Measurements from ENCODE around the gene CDYL. TPM values are rescaled to one million over a fixed set of nuclear protein-coding genes. Genes with fewer than 3 reads are reported as not detected.

CDYL gene
- total RNA-seq, 2 experiments from 2014 or later = 40.8 to 43.4 TPM

- peaks cover 12% of the 10 kb centered on the region for H3K36me3 Mint-ChIP-seq
- H3K9me3 Mint-ChIP-seq (ENCODE audit: low read depth) = no peaks in the 10 kb centered on the region
- ATAC-seq = no peak
- peaks cover 45% of the 10 kb centered on the region for H3K4me1 Mint-ChIP-seq
- H3K4me3 Mint-ChIP-seq = no peak overlapping the region
- no peaks in the 10 kb centered on the region for H3K27me3 Mint-ChIP-seq
- CTCF ChIA-PET = interaction anchor here (1.4 kb wide), 2 partner anchors 12 to 33 kb away, joined by 4 to 5 read pairs; no protein-coding TSS in a partner anchor
- no peak for DNase-seq
- peak overlapping the region; percentile 88 for H3K27ac Mint-ChIP-seq
These were observed 131.9 kb downstream of the CDYL start for GRCh38 chr6:4908062-4908461.

DNA sequence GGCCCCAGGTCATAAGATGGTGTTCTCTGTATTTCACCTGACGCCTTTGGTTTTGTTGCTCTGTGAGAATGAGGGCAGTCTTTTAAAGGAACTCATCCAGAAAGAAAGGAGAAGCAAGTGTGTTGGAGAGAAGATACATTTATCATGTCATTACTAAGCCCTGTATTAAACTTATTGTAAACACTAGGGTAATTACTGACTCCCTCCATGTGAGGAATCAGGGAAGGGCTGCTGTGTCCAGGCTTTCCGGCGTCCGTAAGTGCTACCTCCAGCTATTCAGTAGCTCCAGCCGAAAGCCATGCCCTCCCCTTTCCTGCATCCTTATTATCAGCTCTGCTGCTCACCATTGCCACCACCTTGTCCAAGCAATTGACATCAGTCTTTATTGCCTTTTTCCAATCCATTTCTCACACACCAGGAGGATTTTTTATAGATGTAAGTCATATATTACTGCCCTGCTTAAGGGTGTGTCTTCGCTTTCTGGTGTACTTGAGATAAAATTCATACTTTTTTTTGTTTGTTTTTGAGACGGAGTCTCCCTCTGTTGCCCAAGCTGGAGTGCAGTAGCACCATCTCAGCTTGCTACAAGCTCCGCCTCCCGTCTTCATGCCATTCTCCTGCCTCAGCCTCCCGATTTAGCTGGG lies 133.0 kb downstream of the CDYL start:
- Mint-ChIP-seq H3K27me3 (no peaks in the 10 kb centered on the region), H3K4me1 (peaks cover 54% of the 10 kb centered on the region), H3K36me3 (peaks cover 12% of the 10 kb centered on the region), H3K27ac (no peak overlapping the region), H3K9me3 (ENCODE audit: low read depth) (no peaks in the 10 kb centered on the region), H3K4me3 (no peak overlapping the region)
- ATAC-seq = no peak
- no peak for DNase-seq
- CTCF ChIA-PET = no interaction called here

DNA sequence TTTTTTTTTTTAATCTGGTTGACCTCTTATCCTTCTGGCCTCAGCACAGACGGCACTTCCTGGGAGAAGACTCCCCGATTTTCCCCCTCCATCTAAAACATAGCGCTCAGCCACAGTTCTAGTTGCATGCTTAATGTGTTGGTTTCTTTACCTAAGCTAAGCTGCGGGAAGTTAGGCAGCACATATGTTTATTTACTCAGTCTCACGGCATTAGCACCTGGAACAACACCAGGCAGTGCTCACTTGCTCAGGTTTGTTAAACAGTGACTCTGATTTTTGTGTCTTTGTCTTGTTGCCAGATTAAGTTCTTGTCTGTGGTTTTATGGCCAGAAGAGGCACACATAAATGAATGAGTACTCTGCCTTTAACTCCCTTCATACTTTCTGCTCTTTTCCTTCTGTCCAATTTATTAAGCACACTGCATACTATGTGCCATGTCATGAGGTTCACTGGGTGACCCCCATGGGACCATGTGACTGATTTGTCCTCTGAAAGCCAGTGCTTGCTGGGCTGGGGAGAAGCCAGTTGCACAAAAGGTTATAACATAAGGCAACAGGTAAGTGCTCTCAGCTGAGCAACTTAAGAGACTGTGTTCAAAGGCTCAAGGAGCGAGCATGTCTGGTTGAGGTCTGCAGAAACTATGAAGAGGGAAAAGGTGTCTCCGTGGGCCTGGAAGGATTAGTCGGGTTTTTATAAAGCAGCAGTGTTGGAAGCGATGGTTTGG lies 134.0 kb downstream of the CDYL start:
- H3K4me1 Mint-ChIP-seq = peaks cover 64% of the 10 kb centered on the region
- peaks cover 12% of the 10 kb centered on the region for H3K36me3 Mint-ChIP-seq
- no peak for ATAC-seq
- CTCF ChIA-PET = no interaction called here
- no peaks in the 10 kb centered on the region for H3K27me3 Mint-ChIP-seq
- H3K4me3 Mint-ChIP-seq = no peak overlapping the region
- no peak for DNase-seq
- no peak overlapping the region for H3K27ac Mint-ChIP-seq
- H3K9me3 Mint-ChIP-seq (ENCODE audit: low read depth) = no peaks in the 10 kb centered on the region

DNA sequence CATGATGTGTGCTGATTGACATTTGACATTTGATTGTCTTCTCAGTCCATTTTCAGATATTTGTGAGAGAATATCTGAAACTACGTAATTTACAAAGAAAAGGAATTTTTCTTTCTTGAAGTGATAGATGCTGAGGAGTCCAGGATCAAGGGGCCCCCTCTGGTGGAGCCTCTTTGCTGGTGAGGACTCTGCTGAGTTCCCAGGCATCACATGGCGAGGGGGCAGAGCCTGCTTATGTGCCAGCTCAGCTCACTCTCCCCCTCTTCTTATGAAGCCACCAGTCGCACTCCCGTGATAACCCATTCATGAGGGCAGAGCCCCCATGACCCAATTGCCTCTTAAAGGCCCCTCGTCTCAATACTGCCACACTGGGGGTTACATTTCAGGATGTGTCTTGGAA lies 136.4 kb downstream of the CDYL start:
- H3K4me3 Mint-ChIP-seq = no peak overlapping the region
- no peaks in the 10 kb centered on the region for H3K9me3 Mint-ChIP-seq (ENCODE audit: low read depth)
- CTCF ChIA-PET = no interaction called here
- ATAC-seq = no peak
- no peak for DNase-seq
- no peak overlapping the region for H3K27ac Mint-ChIP-seq
- H3K27me3 Mint-ChIP-seq = no peaks in the 10 kb centered on the region
- peaks cover 12% of the 10 kb centered on the region for H3K36me3 Mint-ChIP-seq
- H3K4me1 Mint-ChIP-seq = peaks cover 67% of the 10 kb centered on the region

DNA sequence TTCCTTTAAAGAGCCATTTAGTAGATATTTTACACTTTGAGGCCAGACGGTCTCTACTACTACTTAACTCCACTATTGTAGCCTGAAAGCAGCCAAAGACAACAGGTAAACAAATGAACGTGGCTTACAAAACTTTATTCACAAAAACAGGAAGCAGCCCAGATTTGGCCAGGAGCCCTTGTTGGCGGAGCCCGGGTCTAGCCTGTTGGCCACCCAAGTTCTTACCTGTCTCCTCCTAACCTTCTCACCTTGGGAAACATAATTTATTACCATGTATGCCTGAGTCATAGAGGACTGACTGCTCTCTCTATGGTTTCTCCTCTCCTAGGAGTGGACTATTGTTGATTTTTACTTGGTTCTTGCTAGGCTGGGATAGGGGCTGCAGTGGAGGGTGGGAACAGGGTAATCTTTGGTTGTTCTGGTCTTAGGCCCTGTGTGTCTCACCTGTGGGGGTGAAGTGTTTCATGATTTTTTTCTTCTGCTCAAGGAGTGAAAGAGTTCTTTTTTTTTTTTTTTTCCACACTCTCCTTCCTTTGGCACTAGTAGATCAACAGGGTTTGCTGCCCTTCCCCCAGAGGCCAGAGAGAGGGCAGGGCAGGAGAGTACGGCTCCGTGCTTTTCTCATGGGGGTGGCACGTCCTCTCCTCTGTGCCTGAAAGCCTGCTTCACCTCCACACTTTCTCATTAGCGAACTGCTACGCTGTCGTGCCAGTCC lies 137.7 kb downstream of the CDYL start:
- ATAC-seq (no peak), DNase-seq (no peak)
- H3K4me1 Mint-ChIP-seq = peaks cover 61% of the 10 kb centered on the region
- peaks cover 11% of the 10 kb centered on the region for H3K36me3 Mint-ChIP-seq
- CTCF ChIA-PET = no interaction called here
- H3K27me3 Mint-ChIP-seq = no peaks in the 10 kb centered on the region
- no peaks in the 10 kb centered on the region for H3K9me3 Mint-ChIP-seq (ENCODE audit: low read depth)
- H3K27ac Mint-ChIP-seq = peak overlapping the region; percentile 87
- peak overlapping the region; percentile 44 for H3K4me3 Mint-ChIP-seq

DNA sequence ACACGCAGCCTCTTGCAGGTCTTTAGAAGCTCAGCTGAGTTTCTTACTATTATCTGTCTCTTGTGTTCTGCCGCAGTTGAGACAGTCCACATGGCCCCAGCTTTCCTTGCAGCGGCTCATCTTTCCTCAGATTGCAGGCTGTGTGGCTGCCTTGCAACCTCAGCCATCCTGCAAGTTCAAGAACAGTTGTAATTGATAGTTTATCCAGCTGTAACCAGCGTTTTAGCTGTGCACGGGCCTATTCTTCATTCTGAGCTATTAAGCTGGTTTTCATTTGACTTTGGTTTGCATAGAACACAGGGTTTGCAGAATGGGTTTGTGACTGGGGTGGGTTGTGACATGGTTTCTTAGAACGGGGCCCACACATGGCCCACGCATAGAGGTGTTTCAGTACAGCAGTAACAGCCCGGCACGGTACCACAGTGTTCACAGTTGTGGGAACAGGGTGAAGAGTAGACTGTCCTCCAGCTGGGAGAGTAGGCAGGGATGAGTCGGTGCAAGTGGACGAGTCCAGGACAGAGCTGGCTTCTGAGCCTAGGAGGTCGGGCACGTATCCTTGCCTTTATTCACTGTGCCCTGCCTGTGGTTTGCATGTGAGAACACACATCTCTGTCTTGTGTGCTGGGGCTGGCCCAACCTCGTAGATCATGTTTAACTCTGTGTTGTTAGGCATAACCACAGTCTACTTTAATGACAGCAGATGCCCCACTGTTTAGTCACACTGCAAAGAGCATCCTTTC lies 138.4 kb downstream of the CDYL start:
- peak; percentile 67 for DNase-seq
- CTCF ChIA-PET = no interaction called here
- Mint-ChIP-seq H3K27me3 (no peaks in the 10 kb centered on the region), H3K9me3 (ENCODE audit: low read depth) (no peaks in the 10 kb centered on the region), H3K36me3 (peaks cover 8% of the 10 kb centered on the region), H3K27ac (peak overlapping the region; percentile 87), H3K4me3 (peak overlapping the region; percentile 44), H3K4me1 (peaks cover 60% of the 10 kb centered on the region)
- ATAC-seq = peak; percentile 69

DNA sequence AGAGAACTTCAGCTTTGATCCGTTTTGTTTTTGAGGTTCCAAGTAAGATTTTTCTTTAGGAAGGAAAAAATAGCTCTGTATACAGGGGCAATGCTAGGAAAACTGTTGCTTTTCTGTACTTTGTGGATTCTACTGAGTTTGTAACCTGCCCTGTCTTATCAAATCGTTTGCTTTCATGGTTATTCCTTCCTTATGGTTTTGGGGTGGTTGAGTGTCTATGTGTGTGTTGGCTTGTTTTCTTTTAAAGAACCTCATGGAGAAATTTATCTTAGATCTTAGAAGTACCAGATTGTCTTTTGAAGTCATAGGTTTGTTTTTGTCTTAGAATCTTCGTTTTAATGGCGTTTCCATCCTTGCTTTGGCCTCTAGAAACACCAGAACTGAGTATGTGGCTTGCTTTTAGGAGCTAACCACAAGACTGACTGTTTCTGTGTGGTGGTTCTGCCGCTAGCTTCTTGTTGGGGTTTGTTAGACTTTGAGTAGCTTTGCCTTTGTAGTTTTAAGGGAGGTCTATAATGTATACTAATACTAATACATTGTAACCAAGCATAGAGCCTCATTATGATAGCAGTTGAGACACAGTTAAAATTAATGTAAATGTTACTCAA lies 140.9 kb downstream of the CDYL start:
- DNase-seq (peak; percentile 59), ATAC-seq (peak; percentile 35)
- no peaks in the 10 kb centered on the region for H3K27me3 Mint-ChIP-seq
- H3K9me3 Mint-ChIP-seq (ENCODE audit: low read depth) = no peaks in the 10 kb centered on the region
- CTCF ChIA-PET = interaction anchor here (0.5 to 1.6 kb wide), 3 partner anchors 11 to 82 kb away, joined by 3 to 4 read pairs (median 3); no protein-coding TSS in a partner anchor
- H3K27ac Mint-ChIP-seq = peak overlapping the region; percentile 82
- no peak overlapping the region for H3K4me3 Mint-ChIP-seq
- peaks cover 2% of the 10 kb centered on the region for H3K36me3 Mint-ChIP-seq
- peaks cover 53% of the 10 kb centered on the region for H3K4me1 Mint-ChIP-seq

- Mint-ChIP-seq H3K36me3 (peaks cover 4% of the 10 kb centered on the region), H3K27me3 (no peaks in the 10 kb centered on the region), H3K27ac (no peak overlapping the region), H3K4me3 (no peak overlapping the region), H3K4me1 (peaks cover 26% of the 10 kb centered on the region), H3K9me3 (ENCODE audit: low read depth) (no peaks in the 10 kb centered on the region)
- CTCF ChIA-PET = no interaction called here
- ATAC-seq (no peak), DNase-seq (no peak)
These were observed 144.8 kb downstream of the CDYL start for GRCh38 chr6:4920914-4921410.

DNA sequence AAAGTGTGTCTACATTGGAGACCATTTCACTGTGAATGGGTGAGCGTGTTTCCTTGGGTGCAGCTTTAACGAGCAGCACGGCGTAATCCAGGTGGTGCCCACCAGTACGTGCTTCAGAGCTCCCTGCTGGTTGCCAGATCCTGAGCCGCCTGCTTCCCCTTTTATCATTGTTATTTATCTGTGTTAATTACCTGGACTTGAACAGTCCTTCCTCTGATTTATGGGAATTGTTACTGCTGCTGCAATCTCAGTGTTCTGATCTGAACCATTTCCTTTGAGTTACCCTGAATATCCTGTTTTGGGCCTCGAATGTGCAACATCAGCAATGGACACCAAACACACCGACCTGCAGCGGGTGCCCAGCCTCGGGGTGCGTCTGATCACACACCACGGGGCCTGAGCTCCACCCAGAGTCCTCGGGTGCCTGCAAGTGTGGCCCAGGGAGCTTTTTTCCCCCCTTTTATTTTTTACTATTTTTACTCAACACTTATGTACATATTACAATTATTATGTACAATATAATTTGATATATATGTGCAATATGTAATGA lies 146.4 kb downstream of the CDYL start:
- no peak overlapping the region for H3K4me3 Mint-ChIP-seq
- CTCF ChIA-PET = no interaction called here
- no peak for ATAC-seq
- DNase-seq = no peak
- H3K4me1 Mint-ChIP-seq = peaks cover 10% of the 10 kb centered on the region
- H3K9me3 Mint-ChIP-seq (ENCODE audit: low read depth) = no peaks in the 10 kb centered on the region
- no peaks in the 10 kb centered on the region for H3K27me3 Mint-ChIP-seq
- peaks cover 4% of the 10 kb centered on the region for H3K36me3 Mint-ChIP-seq
- H3K27ac Mint-ChIP-seq = no peak overlapping the region

GRCh38 chr6:4923081-4923480 lies 146.9 kb downstream of the CDYL start:
- DNase-seq (no peak), ATAC-seq (no peak)
- CTCF ChIA-PET = no interaction called here
- Mint-ChIP-seq H3K4me3 (no peak overlapping the region), H3K27ac (no peak overlapping the region), H3K27me3 (no peaks in the 10 kb centered on the region), H3K36me3 (peaks cover 4% of the 10 kb centered on the region), H3K9me3 (ENCODE audit: low read depth) (no peaks in the 10 kb centered on the region), H3K4me1 (peaks cover 8% of the 10 kb centered on the region)

- Mint-ChIP-seq H3K36me3 (peaks cover 7% of the 10 kb centered on the region), H3K9me3 (ENCODE audit: low read depth) (no peaks in the 10 kb centered on the region), H3K4me1 (peaks cover 22% of the 10 kb centered on the region), H3K4me3 (no peak overlapping the region), H3K27me3 (no peaks in the 10 kb centered on the region), H3K27ac (no peak overlapping the region)
- CTCF ChIA-PET = interaction anchor here (1.3 kb wide), 1 partner anchor 10 kb away, joined by 3 read pairs; no protein-coding TSS in a partner anchor
- ATAC-seq (no peak), DNase-seq (no peak)
These were observed 148.6 kb downstream of the CDYL start for GRCh38 chr6:4924661-4925271.

- no peak overlapping the region for H3K27ac Mint-ChIP-seq
- no peak for ATAC-seq
- no peaks in the 10 kb centered on the region for H3K9me3 Mint-ChIP-seq (ENCODE audit: low read depth)
- H3K4me3 Mint-ChIP-seq = no peak overlapping the region
- DNase-seq = no peak
- peaks cover 8% of the 10 kb centered on the region for H3K36me3 Mint-ChIP-seq
- H3K4me1 Mint-ChIP-seq = peaks cover 22% of the 10 kb centered on the region
- H3K27me3 Mint-ChIP-seq = no peaks in the 10 kb centered on the region
- CTCF ChIA-PET = no interaction called here
These were observed 149.4 kb downstream of the CDYL start for GRCh38 chr6:4925580-4925979.

Measured in activated CD8-positive, alpha-beta memory T cell treated with anti-CD3 and anti-CD28 coated beads, Interleukin-2, amount 10 ng/mL, durations not matched to agents 7 days and 5 days (primary cell).